ENCODE data around the gene ANO3. TPM values are rescaled to one million over a fixed set of nuclear protein-coding genes. Genes with fewer than 3 reads are reported as not detected.

ANO3 gene
- total and polyA plus RNA-seq, 2 experiments from 2014 or later = not detected

DNA sequence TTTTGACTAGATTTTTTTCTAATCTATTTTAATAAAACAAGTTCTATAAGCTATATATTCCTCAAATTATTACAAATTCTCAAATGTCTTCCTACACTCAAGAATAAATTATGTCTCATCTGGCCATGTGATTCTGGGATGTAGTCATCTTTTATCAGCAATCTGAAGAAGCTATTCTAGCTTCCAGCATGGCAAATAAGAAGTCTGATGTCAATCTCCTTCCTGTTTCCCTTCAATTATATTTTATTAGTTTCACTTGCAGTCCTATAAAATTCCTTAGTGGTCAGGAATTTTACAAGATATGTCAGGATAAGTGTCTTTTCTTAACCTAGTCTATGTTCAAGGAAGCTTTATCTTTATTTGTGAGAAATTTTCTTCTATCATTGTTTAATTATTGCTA is 10.4 kb upstream of the ANO3 start:
- Histone ChIP-seq H3K79me2 (replicated peaks; ENCODE audit: insufficient read depth) (no peaks in the 10 kb centered on the region), H4K20me1 (replicated peaks; ENCODE audit: insufficient read depth) (no peaks in the 10 kb centered on the region), H3K9me2 (ENCODE audit: insufficient read depth) (no peaks in the 10 kb centered on the region), H3K36me3 (ENCODE audit: insufficient read depth) (no peaks in the 10 kb centered on the region), H3F3A (replicated peaks; ENCODE audit: low read depth) (no peaks in the 10 kb centered on the region), H3K27ac (ENCODE audit: low read depth) (no peak overlapping the region), H3K4me2 (no peak overlapping the region), H3K4me1 (ENCODE audit: insufficient read depth) (no peaks in the 10 kb centered on the region), H2AFZ (no peak overlapping the region), H3K4me3 (no peak overlapping the region), H3K27me3 (ENCODE audit: insufficient read depth) (no peaks in the 10 kb centered on the region)
- no peak for ATAC-seq
- Mint-ChIP-seq H3K4me1 (peaks cover 14% of the 10 kb centered on the region; the same call in 2 of the 3 replicates), H3K36me3 (ENCODE audit: low read depth) (no peaks in the 10 kb centered on the region), H3K27ac (no peak overlapping the region), H3K27me3 (ENCODE audit: insufficient read depth, low read depth, poor library complexity) (peaks cover under 1% of the 10 kb centered on the region), H3K9me3 (no peaks in the 10 kb centered on the region), H3K4me3 (no peak overlapping the region)
- no peak for DNase-seq (ENCODE audit: low spot score)
- TF ChIP-seq ZNF114 (CRISPR knock-in tag; IDR thresholded peaks at IDR 0.05) (no peak), EZH2phosphoT487 (IDR thresholded peaks at IDR 0.05; ENCODE audit: unreplicated experiment) (no peak), STAT1 (IDR thresholded peaks at IDR 0.05; ENCODE audit: unreplicated experiment) (no peak), POLR2AphosphoS5 (IDR thresholded peaks at IDR 0.05; ENCODE audit: low read depth) (no peak), NANOG (IDR thresholded peaks at IDR 0.05; ENCODE audit: borderline replicate concordance) (no peak), EZH2 (IDR thresholded peaks at IDR 0.05; ENCODE audit: low read depth, unreplicated experiment) (no peak), CREB1 (CRISPR knock-in tag; IDR thresholded peaks at IDR 0.05; ENCODE audit: low read depth) (no peak), JUNB (IDR thresholded peaks at IDR 0.05; ENCODE audit: unreplicated experiment) (no peak), ZNF331 (CRISPR knock-in tag; IDR thresholded peaks at IDR 0.05; ENCODE audit: low read depth) (no peak)
- TF ChIP-seq, protein P1, sequence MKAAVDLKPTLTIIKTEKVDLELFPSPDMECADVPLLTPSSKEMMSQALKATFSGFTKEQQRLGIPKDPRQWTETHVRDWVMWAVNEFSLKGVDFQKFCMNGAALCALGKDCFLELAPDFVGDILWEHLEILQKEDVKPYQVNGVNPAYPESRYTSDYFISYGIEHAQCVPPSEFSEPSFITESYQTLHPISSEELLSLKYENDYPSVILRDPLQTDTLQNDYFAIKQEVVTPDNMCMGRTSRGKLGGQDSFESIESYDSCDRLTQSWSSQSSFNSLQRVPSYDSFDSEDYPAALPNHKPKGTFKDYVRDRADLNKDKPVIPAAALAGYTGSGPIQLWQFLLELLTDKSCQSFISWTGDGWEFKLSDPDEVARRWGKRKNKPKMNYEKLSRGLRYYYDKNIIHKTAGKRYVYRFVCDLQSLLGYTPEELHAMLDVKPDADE (IDR thresholded peaks at IDR 0.05) = no peak
- TF ChIP-seq, protein P2, sequence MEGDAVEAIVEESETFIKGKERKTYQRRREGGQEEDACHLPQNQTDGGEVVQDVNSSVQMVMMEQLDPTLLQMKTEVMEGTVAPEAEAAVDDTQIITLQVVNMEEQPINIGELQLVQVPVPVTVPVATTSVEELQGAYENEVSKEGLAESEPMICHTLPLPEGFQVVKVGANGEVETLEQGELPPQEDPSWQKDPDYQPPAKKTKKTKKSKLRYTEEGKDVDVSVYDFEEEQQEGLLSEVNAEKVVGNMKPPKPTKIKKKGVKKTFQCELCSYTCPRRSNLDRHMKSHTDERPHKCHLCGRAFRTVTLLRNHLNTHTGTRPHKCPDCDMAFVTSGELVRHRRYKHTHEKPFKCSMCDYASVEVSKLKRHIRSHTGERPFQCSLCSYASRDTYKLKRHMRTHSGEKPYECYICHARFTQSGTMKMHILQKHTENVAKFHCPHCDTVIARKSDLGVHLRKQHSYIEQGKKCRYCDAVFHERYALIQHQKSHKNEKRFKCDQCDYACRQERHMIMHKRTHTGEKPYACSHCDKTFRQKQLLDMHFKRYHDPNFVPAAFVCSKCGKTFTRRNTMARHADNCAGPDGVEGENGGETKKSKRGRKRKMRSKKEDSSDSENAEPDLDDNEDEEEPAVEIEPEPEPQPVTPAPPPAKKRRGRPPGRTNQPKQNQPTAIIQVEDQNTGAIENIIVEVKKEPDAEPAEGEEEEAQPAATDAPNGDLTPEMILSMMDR (conservative IDR thresholded peaks at IDR 0.05; ENCODE audit: low read depth in 2 of 2) = no peak
- TF ChIP-seq, protein P3, sequence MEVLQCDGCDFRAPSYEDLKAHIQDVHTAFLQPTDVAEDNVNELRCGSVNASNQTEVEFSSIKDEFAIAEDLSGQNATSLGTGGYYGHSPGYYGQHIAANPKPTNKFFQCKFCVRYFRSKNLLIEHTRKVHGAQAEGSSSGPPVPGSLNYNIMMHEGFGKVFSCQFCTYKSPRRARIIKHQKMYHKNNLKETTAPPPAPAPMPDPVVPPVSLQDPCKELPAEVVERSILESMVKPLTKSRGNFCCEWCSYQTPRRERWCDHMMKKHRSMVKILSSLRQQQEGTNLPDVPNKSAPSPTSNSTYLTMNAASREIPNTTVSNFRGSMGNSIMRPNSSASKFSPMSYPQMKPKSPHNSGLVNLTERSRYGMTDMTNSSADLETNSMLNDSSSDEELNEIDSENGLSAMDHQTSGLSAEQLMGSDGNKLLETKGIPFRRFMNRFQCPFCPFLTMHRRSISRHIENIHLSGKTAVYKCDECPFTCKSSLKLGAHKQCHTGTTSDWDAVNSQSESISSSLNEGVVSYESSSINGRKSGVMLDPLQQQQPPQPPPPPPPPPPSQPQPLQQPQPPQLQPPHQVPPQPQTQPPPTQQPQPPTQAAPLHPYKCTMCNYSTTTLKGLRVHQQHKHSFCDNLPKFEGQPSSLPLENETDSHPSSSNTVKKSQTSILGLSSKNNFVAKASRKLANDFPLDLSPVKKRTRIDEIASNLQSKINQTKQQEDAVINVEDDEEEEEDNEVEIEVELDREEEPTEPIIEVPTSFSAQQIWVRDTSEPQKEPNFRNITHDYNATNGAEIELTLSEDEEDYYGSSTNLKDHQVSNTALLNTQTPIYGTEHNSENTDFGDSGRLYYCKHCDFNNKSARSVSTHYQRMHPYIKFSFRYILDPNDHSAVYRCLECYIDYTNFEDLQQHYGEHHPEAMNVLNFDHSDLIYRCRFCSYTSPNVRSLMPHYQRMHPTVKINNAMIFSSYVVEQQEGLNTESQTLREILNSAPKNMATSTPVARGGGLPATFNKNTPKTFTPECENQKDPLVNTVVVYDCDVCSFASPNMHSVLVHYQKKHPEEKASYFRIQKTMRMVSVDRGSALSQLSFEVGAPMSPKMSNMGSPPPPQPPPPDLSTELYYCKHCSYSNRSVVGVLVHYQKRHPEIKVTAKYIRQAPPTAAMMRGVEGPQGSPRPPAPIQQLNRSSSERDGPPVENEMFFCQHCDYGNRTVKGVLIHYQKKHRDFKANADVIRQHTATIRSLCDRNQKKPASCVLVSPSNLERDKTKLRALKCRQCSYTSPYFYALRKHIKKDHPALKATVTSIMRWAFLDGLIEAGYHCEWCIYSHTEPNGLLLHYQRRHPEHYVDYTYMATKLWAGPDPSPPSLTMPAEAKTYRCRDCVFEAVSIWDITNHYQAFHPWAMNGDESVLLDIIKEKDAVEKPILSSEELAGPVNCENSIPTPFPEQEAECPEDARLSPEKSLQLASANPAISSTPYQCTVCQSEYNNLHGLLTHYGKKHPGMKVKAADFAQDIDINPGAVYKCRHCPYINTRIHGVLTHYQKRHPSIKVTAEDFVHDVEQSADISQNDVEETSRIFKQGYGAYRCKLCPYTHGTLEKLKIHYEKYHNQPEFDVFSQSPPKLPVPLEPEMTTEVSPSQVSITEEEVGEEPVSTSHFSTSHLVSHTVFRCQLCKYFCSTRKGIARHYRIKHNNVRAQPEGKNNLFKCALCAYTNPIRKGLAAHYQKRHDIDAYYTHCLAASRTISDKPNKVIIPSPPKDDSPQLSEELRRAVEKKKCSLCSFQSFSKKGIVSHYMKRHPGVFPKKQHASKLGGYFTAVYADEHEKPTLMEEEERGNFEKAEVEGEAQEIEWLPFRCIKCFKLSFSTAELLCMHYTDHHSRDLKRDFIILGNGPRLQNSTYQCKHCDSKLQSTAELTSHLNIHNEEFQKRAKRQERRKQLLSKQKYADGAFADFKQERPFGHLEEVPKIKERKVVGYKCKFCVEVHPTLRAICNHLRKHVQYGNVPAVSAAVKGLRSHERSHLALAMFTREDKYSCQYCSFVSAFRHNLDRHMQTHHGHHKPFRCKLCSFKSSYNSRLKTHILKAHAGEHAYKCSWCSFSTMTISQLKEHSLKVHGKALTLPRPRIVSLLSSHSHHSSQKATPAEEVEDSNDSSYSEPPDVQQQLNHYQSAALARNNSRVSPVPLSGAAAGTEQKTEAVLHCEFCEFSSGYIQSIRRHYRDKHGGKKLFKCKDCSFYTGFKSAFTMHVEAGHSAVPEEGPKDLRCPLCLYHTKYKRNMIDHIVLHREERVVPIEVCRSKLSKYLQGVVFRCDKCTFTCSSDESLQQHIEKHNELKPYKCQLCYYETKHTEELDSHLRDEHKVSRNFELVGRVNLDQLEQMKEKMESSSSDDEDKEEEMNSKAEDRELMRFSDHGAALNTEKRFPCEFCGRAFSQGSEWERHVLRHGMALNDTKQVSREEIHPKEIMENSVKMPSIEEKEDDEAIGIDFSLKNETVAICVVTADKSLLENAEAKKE (CRISPR knock-in tag; IDR thresholded peaks at IDR 0.05) = no peak
- TF ChIP-seq, protein P4, sequence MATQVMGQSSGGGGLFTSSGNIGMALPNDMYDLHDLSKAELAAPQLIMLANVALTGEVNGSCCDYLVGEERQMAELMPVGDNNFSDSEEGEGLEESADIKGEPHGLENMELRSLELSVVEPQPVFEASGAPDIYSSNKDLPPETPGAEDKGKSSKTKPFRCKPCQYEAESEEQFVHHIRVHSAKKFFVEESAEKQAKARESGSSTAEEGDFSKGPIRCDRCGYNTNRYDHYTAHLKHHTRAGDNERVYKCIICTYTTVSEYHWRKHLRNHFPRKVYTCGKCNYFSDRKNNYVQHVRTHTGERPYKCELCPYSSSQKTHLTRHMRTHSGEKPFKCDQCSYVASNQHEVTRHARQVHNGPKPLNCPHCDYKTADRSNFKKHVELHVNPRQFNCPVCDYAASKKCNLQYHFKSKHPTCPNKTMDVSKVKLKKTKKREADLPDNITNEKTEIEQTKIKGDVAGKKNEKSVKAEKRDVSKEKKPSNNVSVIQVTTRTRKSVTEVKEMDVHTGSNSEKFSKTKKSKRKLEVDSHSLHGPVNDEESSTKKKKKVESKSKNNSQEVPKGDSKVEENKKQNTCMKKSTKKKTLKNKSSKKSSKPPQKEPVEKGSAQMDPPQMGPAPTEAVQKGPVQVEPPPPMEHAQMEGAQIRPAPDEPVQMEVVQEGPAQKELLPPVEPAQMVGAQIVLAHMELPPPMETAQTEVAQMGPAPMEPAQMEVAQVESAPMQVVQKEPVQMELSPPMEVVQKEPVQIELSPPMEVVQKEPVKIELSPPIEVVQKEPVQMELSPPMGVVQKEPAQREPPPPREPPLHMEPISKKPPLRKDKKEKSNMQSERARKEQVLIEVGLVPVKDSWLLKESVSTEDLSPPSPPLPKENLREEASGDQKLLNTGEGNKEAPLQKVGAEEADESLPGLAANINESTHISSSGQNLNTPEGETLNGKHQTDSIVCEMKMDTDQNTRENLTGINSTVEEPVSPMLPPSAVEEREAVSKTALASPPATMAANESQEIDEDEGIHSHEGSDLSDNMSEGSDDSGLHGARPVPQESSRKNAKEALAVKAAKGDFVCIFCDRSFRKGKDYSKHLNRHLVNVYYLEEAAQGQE (IDR thresholded peaks at IDR 0.05; ENCODE audit: unreplicated experiment) = no peak

All from GM23338 (cell line).